Naive B cell (primary cell): Measurements from ENCODE around the gene RCC1. TPM values are rescaled to one million over a fixed set of nuclear protein-coding genes. Genes with fewer than 3 reads are reported as not detected.

Experiments
- polyA plus RNA-seq, 6 donors: library from polyadenylated mRNA; unstranded; fragments of 300-500 nt; fragmentation: Illumina TruSeq; gene quantifications; one replicate each; pipeline ENCODE4 v1.2.3, GENCODE V29; 2021; ENCODE audit warnings: low read depth in 6 of 6

The RCC1 gene
- polyA plus RNA-seq, 6 donors from 2014 or later: 3.8 to 12.2 (median 9.5) TPM

Other genes starting within 250 kb of the RCC1 start
- gene SESN2, start 246.5 kb upstream of the RCC1 start, polyA plus RNA-seq: 1 to 10 TPM; 1.6 to 4.5 (median 3.2) TPM
- gene MED18, start 177.0 kb upstream of the RCC1 start, polyA plus RNA-seq: 10 to 100 TPM in 1 of 6 donors, 1 to 10 TPM in 4, not detected in 1; 4.5 to 16.6 (median 6.7) TPM
- gene PHACTR4, start 136.3 kb upstream of the RCC1 start, polyA plus RNA-seq: 10 to 100 TPM in 1 of 6 donors, 1 to 10 TPM in 4, not detected in 1; 6.9 to 23.0 (median 9.5) TPM
- 10 to 100 TPM in 5 of 6 donors, 1 to 10 TPM in 1; 9.8 to 30.7 (median 25.9) TPM for gene TRNAU1AP, start 47.0 kb downstream of the RCC1 start, polyA plus RNA-seq
- gene RAB42, start 86.2 kb downstream of the RCC1 start, polyA plus RNA-seq: under 1 TPM in 1 of 6 donors, not detected in 5; 0.53 TPM
- 10 to 100 TPM; 32.3 to 50.4 (median 47.6) TPM for gene TAF12, start 137.0 kb downstream of the RCC1 start, polyA plus RNA-seq
- not detected for gene RNU11, start 142.6 kb downstream of the RCC1 start, polyA plus RNA-seq
- 10 to 100 TPM; 10.8 to 27.2 (median 20.4) TPM for gene GMEB1, start 162.7 kb downstream of the RCC1 start, polyA plus RNA-seq
- gene YTHDF2, start 230.9 kb downstream of the RCC1 start, polyA plus RNA-seq: 100 to 1,000 TPM; 114 to 195 (median 133) TPM